NCI-H82 (cell line): ENCODE measurements around the gene DNPH1.
A peak's percentile ranks its signal among the peaks of the same experiment; 100 is the strongest.

Experiments used
- DNase-seq: peaks from one replicate; lab custom pipeline; 2025; lab: John Stamatoyannopoulos, UW

DNPH1 gene, protein sequence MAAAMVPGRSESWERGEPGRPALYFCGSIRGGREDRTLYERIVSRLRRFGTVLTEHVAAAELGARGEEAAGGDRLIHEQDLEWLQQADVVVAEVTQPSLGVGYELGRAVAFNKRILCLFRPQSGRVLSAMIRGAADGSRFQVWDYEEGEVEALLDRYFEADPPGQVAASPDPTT

DNA sequence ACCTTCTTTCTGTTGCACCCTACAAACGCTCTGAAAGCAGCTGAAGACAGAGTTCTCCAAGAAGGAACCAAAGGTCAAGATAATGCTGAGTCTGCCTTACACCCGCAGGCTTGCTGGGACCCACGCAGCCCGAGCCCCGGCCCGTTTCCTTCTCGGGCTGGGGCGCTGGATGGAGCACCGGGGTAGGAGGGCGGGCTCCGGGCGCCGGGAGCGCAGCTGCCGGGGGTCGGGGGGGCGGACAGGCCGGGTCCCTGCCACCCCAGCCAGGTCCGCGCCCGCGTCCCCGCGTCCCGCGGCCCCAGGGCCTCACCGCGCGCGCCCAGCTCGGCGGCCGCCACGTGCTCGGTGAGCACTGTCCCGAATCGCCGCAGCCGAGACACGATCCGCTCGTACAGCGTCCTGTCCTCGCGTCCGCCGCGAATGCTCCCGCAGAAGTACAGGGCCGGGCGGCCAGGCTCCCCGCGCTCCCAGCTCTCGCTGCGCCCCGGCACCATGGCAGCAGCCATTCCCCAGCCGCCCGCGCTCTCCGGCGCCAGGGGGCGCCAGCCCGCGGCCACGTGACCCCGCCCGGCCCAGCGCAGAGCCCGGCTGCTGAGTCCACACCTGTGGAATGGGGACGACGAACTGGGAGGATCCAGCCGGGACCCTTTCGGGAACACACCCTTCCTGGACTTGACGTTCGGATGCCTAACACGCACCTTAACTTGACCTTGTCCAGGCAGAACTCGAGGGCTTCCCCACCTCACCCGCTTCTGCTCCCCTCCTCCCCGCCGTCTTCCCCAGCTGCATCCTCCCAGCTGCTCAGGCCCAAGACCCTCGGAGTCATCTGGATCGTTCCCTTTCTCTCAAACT lies at the start of gene DNPH1:
Gene DNPH1 (minus strand): TSS at position 531 of the 852 bp plus-strand sequence. CDS start 25 bp downstream, at position 506.
- peak; percentile 78 for DNase-seq

DNA sequence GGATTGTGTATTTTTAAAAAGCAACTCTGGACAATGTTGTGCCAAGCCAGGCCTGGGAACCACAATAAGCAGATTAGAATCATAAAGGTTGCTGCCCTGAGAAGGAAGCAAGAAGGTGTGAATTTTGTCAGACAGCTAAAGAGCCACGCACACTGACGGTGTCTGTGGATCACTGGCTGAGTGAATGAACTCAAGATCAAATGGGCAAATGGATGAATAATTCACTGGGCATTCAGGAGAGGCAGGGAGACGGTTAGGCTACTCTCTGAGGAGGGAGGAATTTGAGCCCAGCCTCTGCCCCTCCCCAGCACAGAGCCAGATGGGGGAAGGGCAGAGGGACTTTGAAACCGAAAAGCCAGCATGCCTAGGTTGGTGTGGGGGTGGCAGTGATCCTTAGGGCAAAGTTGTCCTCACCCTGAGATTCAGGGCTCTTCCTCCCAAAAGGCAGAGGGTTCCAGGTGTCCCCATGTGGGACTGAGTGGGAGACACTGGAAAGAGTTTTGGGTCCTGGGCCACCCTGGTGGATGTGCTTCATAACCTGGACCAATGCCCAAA lies 49.3 kb upstream of the DNPH1 start:
- DNase-seq, result peak; percentile 46

DNA sequence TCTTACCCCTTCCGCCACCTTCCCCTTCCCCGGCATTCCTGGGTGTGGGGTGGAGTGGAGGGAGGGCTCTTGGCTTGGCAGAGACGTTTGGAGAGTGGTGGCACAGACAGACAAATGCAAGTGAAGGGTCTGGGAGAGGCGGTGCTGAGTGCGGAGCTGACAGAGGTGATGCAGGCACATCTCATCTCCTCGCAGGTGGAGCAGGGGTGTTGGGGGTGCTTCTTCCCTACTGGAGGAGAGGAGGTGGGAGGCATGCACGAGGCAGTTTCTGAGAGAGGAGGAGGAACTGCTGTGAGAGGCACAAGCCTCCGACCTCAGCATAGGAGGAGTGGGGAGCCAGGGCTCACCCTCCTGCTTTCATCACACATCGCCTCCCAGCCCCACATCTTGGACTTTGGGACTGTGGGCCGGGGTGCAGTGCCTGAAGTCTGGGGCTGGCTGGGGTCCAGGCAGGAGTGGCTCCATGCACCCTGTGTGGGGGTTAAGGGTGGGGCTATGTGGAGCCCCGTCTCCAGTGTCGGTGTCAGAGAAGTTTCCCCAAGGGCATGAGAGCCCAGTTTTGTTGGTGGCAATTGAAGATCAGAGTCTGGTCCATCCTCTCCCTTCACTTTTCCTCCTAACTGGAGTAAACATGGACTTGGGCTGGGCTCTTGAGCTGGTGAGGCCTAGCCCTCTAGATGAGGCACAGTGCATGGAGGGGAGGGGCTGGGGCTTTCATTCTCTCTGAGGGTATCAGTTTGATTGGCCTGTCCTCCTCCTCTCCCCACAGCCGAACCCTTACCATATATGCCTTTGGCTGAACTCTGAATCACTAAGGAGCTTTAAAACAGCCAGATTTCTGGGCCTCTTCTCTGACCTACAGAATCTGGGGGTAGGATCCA lies 48.6 kb upstream of the DNPH1 start:
- DNase-seq, result peak; percentile 71

DNA sequence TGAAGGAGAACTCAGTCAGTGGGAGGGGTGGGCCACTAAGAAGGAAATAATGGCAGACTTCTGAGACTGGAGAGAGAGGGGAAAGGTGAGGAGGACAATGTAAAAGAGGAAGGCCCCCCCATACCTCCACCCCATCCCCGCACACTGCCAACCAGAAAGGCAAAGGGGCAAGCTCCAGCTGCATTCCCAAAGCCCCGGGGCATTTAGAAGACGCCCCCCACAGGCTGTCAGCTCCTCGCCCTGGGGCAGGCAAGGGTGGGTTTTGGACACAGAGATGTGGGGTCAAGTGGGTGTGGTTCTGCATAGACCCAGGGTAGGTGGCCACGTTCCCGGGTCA lies 48.0 kb upstream of the DNPH1 start:
- DNase-seq, result no peak

DNA sequence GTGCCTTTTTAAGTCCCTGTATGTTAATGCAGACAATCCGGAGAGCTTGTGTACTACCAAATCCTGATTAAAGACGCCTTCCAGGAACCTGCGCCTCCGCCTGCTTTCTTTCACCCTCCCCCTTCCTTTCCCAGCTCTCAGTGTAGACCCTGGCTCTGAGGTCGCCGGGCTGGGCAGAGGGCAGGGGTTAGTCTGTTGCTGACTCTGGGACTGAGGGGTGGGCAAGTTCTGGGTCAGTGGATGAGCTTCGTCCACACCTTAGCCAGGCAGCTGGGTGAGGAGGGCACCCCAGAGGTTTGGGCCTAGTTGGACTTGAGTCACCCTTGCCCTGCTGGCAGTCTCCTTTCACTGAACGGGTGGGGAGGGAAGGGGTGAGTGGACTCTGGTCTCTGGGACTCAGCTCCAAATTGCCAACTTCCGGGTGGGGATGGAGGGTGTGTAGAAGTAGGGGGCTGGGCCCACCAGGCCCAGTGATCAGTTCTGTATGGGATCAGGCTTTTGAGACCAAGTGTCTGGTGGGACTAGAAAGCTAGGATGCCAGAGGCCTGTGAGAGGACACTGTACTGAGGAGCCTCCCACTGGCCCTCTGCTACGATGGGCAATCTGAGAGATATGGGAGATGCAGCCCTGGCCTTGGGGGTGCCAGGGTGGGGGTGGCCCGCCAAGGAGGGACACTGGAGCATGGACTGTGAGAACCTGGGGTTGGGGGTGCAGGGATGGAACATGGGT lies 47.5 kb upstream of the DNPH1 start:
- peak; percentile 88 for DNase-seq

DNA sequence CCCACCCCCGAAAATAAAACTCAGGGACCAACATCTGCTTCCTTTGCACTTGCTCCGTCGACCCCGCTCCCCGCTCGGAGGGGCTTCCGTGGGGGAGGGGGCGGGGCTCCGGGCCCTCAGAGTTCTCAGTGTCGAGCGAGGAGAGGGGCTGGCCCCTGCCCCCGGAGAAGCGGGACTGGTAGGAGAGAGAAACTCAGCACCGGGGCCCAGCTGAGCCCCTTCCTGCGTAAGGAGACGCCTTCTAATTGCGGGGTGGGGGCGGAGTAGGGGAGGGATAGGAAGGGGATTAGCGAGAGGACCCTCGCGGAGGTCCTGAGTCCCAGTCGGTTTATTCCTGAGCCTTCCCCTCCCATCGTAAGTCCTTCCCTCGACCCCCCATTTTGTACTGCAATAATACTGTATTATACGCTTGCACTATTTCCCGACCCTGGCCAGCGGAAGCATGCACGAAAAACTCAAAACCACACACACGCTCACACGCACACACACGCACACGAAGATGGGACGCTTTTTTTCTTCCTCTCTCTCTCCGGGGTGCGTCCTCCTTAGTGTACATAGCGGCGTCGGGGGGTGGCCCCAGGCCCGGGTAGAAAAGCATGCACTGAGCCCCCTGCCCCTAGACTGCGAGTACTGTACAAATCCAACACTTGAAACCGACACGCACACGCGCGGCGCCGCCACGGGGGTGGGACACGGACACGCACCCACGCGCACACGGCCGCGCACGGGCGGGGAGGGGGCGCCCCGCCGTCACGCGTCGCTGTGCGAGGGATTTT lies 46.7 kb upstream of the DNPH1 start:
- peak; percentile 69 for DNase-seq

DNA sequence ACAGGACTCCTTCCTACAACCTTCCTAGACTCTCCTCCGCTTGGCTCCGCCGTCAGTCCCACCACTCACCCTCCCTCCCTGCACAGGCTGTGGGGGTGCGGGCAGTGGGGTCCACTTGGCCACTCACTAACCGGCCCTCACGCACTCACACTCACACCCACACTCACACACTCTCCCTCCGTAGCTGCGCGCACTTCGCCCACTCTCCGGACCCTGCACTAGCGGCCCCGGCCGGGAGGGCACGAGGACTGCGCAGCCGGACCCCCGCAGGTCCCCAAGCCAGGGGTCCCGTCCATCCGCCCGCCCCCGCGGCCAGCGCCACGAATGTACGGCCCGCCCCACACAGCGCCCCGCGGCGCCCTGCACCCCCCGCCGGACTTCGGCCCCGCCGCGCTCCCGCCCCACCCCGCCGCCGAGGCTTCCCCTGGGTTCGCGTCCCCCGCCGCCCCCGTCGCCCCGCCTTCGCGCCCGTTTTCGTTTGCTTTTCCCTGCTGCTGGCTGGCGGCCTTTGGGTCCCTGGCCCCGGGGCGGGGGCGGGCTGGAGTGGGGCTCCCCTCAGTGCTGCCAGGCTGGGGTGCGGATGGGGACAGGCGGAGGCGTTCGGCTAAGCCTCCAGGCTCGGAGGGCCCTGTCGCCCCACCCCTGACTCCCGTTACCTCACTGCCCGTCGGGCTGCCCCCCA lies 45.8 kb upstream of the DNPH1 start:
- no peak for DNase-seq

DNA sequence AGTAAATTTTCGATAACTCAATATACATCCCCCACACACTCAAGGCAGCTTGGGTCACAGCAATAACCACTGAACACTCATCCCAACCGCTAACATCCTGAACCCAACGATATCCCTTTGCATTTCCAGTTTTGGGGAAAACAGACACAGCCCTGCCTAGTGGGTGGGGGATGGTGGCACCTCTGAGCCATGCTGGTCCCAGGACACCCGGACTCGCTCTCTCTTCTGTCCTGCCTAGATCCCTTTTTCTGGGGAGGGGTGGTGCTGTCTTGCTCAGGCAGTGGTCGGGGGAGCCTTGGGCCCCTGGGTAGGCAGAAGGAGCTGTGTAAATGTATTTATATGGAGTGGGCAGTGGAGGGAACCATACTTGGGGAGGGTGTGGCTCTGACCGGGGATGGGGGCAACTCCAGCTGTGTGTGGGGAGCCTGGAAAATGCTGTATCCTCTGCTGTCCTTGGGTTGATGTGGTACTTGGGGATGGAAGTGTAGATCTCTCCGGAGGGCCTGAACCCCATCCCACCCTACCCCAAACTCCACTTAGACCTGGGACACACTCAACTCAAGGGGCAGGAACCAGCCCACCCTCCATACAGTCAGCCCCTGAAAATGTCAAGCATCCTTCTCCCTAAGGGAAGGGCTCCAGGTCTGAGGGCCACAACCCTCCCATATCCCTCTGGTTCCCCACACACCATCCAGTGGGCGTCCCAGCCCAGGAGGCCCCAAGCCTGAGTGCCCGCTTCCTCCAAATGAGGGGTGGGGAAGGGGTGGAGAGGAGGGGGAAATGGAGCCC lies 45.0 kb upstream of the DNPH1 start:
- DNase-seq, result no peak

DNA sequence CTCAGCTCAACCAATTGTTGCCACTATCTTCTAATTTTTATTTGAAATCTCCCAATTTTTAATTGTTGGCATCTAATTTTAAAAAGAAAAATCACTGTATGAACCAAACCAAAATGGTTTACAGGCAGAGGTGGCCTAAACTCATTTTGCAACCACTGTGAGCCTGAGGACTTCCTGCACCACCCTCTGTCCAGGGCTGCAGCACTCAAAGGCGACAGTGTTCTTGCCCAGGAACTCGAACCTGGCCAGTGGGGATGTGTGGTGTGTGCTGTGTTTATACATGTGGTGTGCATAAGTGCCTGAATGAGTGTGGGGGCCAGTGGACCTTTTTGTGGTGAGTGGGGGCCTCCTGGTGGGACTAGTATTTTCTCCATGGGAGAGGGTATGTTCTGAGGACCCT lies 44.4 kb upstream of the DNPH1 start:
- no peak for DNase-seq

DNA sequence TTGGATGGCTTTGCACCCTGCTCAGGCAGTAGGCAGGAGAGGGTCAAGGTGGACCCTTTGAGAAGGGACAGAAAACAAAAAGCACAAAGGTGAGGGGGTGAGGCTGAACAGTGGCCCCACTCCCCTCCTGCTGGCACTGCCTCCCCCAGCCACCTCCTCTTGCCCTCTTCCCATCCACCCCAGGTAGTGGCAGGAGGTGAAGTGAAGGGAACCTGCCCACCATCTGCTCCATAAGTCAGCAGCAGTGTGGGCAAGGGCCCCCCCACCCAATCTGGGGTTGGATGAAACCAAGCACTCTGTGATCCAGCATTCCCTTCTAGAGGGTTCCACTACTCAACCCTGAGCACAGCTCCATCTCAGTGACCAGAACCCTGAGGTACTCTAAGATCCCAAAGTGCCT lies 42.7 kb upstream of the DNPH1 start:
- DNase-seq, result no peak

DNA sequence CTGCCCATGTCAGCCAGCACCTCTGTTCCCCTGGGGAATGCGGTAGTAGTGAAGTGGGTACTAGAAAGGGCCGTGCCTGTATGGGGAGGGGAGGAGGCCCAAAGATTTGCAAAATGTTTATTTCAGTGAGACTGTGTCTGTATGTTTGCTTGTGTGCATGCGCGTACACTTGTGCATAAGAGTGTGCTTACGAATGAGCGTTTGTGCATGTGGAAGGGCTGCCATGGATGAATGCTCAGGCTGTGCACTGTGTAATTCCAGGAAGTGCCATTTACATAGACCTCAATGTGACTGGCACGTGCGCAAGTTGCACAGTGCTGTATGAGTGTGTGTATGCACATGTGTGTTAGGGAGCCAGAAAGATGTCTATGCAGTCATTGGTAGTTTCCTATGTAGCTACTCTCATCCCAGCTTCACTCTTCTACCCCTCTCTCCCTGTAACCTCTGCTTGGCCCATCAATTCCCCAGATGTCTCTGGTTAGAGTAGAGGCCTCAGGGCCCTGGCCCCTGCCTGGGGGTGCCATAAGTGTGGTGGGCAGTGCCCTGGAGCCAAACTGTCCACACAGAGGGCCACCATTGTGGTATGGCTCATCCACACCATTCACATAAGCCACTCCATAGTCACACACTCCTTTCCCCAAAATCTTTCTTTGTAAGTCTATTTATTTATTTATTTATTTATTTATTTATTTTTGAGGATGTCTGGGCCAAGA lies 42.0 kb upstream of the DNPH1 start:
- DNase-seq, result no peak

DNA sequence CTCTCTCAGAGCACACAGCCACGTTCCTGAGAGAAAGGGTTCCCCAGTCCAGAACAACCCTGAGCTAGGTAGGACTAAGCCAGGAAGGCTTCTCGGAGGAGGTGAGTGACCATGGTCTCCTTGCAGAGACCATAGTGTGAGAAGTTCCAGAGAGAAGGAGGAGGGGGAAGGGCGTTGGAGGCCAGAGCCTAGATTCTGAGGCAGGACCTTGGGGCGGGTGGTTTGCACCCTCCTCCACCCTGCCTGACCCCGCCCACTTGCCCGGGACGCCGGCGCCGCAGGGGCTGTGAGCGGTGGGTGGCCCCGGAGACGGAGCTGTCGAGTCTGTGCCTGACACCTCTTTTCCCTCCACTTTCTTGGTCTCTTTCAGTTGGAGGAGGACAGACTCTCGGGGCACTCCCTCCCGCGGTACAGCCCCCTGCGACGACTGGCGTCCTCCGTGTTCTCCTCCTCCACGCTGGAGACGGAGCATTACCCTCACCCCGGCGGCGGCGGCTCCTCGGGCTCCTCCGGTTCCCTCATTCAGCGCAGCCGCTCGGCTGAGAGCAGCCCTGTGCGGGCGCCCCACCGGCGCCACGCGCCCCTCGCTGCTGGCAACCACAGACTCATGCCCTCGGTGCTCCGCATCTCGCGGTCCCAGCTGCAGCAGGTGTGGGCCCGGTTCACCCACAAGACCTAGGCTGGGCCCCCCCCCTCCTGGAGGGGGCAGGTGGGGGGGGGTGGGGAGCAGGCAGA lies 40.2 kb upstream of the DNPH1 start:
- no peak for DNase-seq

DNA sequence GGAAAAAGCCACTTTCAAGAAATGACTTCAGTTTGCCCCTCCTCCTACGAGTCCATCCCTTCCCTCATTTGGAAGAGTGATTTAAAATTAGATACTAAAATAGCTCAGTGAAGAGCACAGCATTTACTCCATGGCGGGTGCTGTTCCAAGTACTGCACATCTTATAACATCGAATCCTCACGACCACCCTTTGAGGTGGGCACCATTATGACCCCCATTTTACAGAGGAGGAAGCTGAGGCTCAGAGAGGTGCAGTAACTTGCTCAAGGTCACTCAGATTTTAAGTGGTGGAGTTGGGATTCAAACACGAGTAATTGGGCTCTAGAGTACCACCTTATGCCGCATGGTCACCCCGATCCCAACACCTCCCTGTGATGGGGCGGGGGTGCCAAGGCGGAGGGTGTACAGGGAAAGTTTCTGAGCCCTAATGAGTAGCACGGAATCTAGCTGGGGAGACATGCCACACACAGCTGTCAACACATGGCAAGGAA lies 39.5 kb upstream of the DNPH1 start:
- DNase-seq, result no peak

DNA sequence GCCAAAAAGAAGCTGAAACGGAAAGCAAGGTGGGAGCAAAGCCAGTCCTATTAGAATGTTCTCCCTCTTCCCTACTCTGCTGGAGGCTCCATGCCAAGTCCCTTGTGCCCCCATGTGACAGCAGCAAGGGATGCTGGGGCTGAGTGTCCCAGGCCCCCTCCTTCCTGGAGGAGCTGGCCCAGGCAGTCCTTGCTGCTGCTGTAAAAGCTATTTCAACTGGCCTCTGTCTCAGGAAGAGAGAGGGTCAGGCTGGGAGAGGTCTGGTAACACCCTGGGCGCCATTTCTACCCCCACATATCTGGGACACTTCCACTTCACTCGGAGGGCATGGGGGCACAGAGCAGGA lies 39.0 kb upstream of the DNPH1 start:
- no peak for DNase-seq

DNA sequence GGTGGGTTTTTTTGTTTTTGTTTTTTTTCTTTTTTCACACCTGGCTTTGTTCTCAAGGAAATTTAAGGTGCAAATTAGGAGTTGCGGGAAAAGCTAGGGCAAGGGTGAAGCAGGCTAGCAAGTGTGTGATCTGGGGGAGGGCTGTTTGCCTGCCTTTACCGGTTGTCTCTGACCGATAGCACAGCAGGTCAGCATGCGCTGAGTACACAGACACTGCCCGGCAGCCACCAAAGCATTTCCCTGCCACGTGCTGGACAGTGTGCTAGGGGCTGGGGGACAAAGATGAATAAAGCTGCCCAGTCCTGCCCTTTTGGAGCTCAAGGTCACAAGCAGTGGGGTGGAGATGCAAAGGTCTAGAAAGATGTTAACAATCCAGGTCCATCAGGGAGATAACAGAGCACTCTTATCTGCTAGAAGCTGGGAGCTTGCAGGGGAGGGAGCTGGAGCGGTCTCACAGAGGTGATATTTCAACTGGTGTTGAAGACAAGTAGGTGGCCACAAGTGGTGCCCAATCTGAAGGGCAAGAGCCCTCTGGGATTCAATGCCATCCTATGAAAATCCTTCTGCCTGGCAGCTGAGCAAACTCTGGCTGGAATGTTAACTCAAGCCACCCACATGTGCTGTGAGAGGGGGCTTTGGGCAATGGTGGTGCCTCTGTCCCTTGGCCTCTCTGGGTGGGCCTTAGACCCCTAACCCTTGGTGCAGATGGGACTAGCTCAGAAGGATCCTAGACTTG lies 38.5 kb upstream of the DNPH1 start:
- no peak for DNase-seq

DNA sequence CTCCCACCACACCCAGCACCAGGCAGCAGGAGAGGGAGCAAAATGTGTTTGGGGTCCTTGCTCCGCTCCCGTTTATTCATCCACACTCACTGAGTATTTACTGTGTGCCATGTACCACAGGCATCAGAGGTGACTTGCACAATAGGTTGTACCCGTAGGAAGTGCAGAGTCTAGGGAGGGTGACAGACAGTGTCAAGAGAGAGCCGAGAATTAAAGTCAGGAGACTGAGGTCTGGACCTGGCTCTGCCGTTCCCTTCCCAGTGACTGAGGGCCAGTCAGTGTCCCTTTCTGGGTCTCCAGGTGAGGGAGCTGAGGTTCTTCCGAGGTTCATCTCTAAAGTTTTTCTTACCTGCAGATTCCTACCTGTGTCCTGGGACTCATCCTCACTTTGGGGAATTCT lies 36.3 kb upstream of the DNPH1 start:
- no peak for DNase-seq

DNA sequence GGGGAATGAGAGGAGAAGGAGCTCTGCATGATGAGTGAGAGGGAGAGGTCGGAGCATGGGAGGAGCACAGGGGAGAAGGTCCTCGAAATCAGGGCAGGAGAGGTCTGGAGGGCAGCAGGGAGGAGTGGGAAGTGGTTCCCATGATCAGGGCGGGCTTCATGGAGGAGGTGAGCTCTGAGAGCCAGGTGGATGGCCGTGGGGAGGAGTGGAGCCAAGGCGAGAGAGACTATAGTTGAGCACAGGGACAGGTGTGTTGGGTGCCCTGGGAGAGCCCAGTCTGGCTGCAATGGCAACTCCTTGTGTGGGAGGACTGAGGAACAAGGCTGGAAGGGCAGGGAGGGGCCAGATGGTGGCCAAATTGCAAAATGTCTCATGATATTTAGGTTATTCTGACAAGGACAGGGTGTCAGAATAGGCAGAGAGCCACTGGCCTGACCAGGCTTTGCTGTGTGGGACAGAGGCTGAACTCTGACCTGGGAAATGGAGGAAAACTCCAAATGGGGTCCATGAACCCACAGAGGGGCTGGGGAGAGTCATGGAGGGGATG lies 35.4 kb upstream of the DNPH1 start:
- DNase-seq, result no peak
